Activated naive CD8-positive, alpha-beta T cell treated with anti-CD3 and anti-CD28 coated beads, Interleukin-2, amount 10 ng/mL, durations not matched to agents 7 days and 5 days (primary cell): ENCODE data around the gene PRR19. TPM values are rescaled to one million over a fixed set of nuclear protein-coding genes. Genes with fewer than 3 reads are reported as not detected.

ENCODE experiments used
- ATAC-seq: fragments of 150-1000 bp; cut with Tn5 transposase; one replicate; pipeline ENCODE4 v1.10.0; 2021; ENCODE audit warnings: low read depth, moderate library complexity
- POLR2A ChIA-PET: fragments of 350-600 bp; sonication (Branson Sonifier 250); formaldehyde crosslinking; loops from one replicate; lab custom pipeline; 2021; ENCODE audit warnings: antibody characterized with exemption; lab: Charles Lee
- DNase-seq: peaks from one replicate; pipeline ENCODE4 v3.0.0; 2021
- H3K27ac Mint-ChIP-seq: one replicate; pipeline ENCODE4 v1.8.0; 2022; ENCODE audit warnings: mild to moderate bottlenecking, mixed read lengths
- H3K27me3 Mint-ChIP-seq: one replicate; pipeline ENCODE4 v1.8.0; 2022; ENCODE audit warnings: mild to moderate bottlenecking, moderate library complexity, mixed read lengths
- H3K36me3 Mint-ChIP-seq: one replicate; pipeline ENCODE4 v1.8.0; 2021; ENCODE audit warnings: mild to moderate bottlenecking, mixed read lengths
- H3K4me1 Mint-ChIP-seq: one replicate; pipeline ENCODE4 v1.8.0; 2021; ENCODE audit warnings: mixed read lengths
- H3K4me3 Mint-ChIP-seq: one replicate; pipeline ENCODE4 v1.8.0; 2022; ENCODE audit warnings: mild to moderate bottlenecking, moderate library complexity, mixed read lengths
- H3K9me3 Mint-ChIP-seq: one replicate; pipeline ENCODE4 v1.8.0; 2021; ENCODE audit warnings: mixed read lengths
- total RNA-seq, 2 experiments: library from RNA; stranded (reverse); gene quantifications; one replicate each; pipeline ENCODE4 v1.2.3, GENCODE V29; 2021

The PRR19 gene
- total RNA-seq, 2 experiments from 2014 or later = 0.57 TPM; not detected in 1

DNA sequence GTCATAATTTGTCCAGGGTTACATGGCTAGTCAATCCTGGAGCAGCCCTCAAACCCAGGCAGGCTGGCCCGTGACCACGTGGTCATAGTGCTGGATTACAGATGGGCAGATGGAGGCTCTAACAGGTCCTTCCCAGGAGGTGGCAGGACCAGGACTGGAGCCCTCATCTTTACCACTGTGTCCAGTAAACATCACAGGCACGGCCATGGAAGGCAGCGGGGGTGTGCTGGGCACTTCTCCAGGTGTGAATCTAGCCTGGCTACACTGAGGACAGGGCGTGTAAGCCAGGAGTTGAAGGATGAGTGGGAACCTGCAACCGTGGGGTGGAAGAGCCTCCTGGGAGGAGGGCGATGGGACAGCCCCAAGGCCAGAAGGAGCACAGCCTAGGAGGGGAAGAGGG lies 26.8 kb upstream of the PRR19 start:
- ATAC-seq (no peak), DNase-seq (no peak)
- POLR2A ChIA-PET = interaction anchor here (0.6 to 0.7 kb wide), 2 partner anchors 31 to 153 kb away, joined by 3 read pairs; no protein-coding TSS in a partner anchor
- H3K27ac Mint-ChIP-seq = peak overlapping the region; percentile 77
- peak overlapping the region; percentile 27 for H3K4me3 Mint-ChIP-seq
- H3K4me1 Mint-ChIP-seq = peaks cover 50% of the 10 kb centered on the region
- H3K27me3 Mint-ChIP-seq = no peaks in the 10 kb centered on the region
- peaks cover 19% of the 10 kb centered on the region for H3K36me3 Mint-ChIP-seq
- no peaks in the 10 kb centered on the region for H3K9me3 Mint-ChIP-seq

GRCh38 chr19:42275517-42275916 lies 26.4 kb upstream of the PRR19 start:
- H3K36me3 Mint-ChIP-seq = peaks cover 17% of the 10 kb centered on the region
- H3K9me3 Mint-ChIP-seq = no peaks in the 10 kb centered on the region
- H3K4me1 Mint-ChIP-seq = peaks cover 47% of the 10 kb centered on the region
- peak overlapping the region; percentile 77 for H3K27ac Mint-ChIP-seq
- peak overlapping the region; percentile 31 for H3K4me3 Mint-ChIP-seq
- POLR2A ChIA-PET = no interaction called here
- ATAC-seq (no peak), DNase-seq (no peak)
- no peaks in the 10 kb centered on the region for H3K27me3 Mint-ChIP-seq

DNA sequence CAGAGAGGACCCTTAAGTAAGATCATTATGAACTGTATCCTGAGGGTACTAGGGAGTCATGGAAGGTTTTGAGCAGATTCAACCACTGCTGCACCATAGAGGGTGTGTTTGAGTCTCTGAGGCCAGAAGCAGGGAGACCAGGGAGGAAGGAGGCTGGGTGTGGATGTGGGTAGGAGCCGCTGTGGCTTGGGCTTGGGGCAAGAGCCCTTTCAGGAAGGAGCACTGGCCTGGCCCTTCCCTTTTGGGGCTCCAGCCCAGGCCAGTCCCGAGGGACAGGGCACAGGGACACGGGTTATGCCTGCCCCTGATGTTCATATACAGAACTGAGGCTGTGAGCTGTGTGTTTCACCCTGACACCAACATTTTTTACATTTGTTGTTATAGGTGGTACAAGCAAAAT lies 25.6 kb upstream of the PRR19 start:
- POLR2A ChIA-PET = interaction anchor here (7.1 kb wide), 1 partner anchor 32 kb away, joined by 73 read pairs; the partner anchor contains the start of gene GSK3A
- H3K4me1 Mint-ChIP-seq = peaks cover 43% of the 10 kb centered on the region

GRCh38 chr19:42276821-42277220 lies 25.1 kb upstream of the PRR19 start:
- ATAC-seq (no peak), DNase-seq (no peak)
- Mint-ChIP-seq H3K9me3 (no peaks in the 10 kb centered on the region), H3K27ac (peak overlapping the region; percentile 48), H3K4me1 (peaks cover 43% of the 10 kb centered on the region), H3K36me3 (peaks cover 17% of the 10 kb centered on the region), H3K4me3 (no peak overlapping the region), H3K27me3 (no peaks in the 10 kb centered on the region)
- POLR2A ChIA-PET = interaction anchor here (7.1 kb wide), 1 partner anchor 32 kb away, joined by 73 read pairs; the partner anchor contains the start of gene GSK3A

More for the DNA sequence above, 25.6 kb upstream of the PRR19 start:
- Mint-ChIP-seq H3K9me3 (no peaks in the 10 kb centered on the region), H3K27ac (peak overlapping the region; percentile 77), H3K4me3 (peak overlapping the region; percentile 31), H3K27me3 (no peaks in the 10 kb centered on the region), H3K36me3 (peaks cover 17% of the 10 kb centered on the region)
- no peak for ATAC-seq
- DNase-seq = no peak

DNA sequence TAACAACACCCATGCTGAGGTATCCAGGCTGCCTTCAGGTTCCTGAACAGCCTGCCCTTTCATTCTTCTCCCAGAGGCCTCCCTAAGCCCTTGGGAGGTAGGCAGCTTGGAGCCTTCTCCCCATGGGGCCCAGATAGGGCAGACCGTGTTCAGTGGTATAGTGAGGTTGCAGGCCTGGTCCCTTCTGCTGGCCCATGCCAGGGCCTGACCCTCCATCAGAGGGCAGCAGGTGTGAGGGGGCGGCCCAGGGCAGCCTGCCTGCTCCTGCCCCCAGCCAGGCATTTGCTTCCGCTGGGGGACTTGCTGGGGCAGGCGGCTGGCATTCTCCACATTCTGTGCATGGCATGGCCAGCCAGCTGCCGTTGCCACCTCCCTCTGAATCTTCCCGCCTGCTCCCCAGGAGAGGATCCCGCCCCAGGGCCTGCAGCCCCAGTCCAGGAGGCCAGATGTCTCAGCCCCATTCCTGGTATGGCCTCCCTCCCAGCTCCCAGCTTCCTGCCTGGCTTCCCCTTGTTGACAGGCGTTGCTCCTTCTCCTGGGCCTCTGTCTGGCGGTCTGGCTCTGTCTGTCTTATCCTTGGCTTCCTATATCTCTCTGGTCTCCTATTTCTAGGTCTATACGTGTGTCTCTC lies 24.0 kb upstream of the PRR19 start:
- Mint-ChIP-seq H3K27ac (peak overlapping the region; percentile 97), H3K27me3 (no peaks in the 10 kb centered on the region), H3K9me3 (no peaks in the 10 kb centered on the region), H3K4me1 (peaks cover 51% of the 10 kb centered on the region), H3K36me3 (peaks cover 17% of the 10 kb centered on the region), H3K4me3 (no peak overlapping the region)
- no peak for ATAC-seq
- POLR2A ChIA-PET = interaction anchor here (2.7 to 7.1 kb wide), 2 partner anchors 8 to 33 kb away, joined by 26 to 73 read pairs; partner anchors contain the start of genes CIC and GSK3A
- DNase-seq = no peak

DNA sequence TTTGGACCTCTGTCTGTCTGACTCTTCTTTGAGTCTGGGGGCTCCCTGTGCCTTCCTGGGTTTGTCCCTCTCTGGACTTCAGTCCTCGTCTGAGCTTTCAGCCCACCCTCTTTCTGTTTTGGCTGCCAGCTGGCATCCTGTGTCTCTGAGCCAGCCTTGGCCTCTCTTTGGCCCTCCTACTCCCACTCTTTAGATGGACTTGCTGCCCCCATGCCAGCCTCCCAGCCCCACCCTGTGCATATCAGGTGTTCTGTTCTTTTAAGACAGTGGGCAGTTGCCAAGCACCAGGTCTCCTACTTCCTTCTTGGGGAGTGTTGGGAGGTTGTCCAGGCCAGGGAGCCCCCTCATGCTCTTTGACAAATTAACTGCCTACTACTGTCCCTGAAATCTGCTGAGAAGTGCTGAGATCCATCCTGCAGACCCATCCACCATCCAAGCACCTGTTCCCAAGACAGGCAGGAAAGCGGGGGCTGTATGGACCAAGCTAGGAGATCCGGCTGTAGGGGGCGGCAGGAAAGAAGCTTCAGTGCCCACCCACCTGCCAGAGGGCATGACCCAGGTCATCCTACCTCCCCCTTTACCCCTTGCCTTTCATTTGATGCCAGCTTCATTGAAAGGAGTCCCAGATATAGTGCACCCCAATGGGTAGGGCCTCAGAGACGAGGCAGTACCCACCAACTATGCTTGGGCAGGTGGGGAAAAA lies 23.3 kb upstream of the PRR19 start:
- POLR2A ChIA-PET = interaction anchor here (0.7 to 7.1 kb wide), 6 partner anchors 9 to 146 kb away, joined by 3 to 73 read pairs (median 8); partner anchors contain the start of genes CIC and GSK3A
- Mint-ChIP-seq H3K36me3 (peaks cover 17% of the 10 kb centered on the region), H3K9me3 (no peaks in the 10 kb centered on the region), H3K4me1 (peaks cover 51% of the 10 kb centered on the region), H3K27ac (peak overlapping the region; percentile 97), H3K4me3 (peak overlapping the region; percentile 12), H3K27me3 (no peaks in the 10 kb centered on the region)
- ATAC-seq = no peak
- no peak for DNase-seq

- DNase-seq (no peak), ATAC-seq (no peak)
- Mint-ChIP-seq H3K36me3 (peaks cover 17% of the 10 kb centered on the region), H3K27ac (peak overlapping the region; percentile 97), H3K4me3 (peak overlapping the region; percentile 97), H3K27me3 (no peaks in the 10 kb centered on the region), H3K9me3 (no peaks in the 10 kb centered on the region), H3K4me1 (peaks cover 51% of the 10 kb centered on the region)
- POLR2A ChIA-PET = interaction anchor here (0.6 to 7.1 kb wide), 12 partner anchors 9 to 147 kb away, joined by 3 to 73 read pairs (median 4); partner anchors contain the start of genes CIC, GSK3A and ZNF526
These were observed 22.6 kb upstream of the PRR19 start for GRCh38 chr19:42279155-42279901.

DNA sequence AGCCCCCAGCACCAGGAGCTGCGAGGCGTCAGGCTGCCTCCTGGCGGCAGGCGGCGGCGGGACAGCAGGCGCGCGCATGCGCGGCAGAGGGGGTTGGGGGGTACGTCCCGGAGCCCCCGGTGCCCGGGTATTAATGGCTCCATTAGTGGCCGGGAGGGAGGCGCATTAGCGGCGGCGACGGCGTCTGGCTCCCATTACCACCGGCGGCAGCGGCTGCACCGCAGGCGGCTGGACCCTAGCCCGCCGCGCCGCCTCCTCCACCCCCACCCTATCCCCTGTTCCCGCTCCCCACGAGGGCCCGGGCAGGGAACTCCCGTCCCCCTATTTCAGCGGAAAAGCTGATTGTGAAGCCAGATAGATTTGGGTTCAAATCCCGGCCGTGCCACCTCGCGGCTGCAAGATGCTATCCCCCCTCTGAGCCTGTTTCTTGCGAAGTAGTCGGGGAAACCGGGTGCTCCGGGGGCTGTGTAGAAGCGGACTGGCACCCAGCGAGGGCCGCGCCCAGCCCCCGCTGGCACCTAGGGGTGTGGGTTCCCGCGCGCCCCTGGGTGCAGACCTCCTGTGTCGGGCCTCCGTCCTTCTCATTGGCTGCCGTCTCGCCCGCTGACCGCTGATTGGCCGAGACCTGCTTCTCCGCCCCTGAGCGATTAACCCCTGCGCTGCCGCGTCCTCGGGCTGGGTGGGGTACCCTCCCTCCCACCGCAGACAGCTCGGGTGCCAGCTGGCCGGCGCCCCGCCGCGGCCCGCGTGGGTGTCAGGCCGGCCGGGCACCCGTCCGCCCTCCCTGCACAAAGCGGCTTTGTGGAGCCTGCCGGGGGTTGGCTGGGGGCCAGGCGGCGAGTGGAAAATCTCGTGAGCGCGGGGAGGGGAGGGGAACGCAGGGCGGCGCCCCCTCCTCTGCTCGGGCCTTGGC lies 21.8 kb upstream of the PRR19 start:
- peak; percentile 91 for DNase-seq
- Mint-ChIP-seq H3K9me3 (no peaks in the 10 kb centered on the region), H3K4me1 (peaks cover 49% of the 10 kb centered on the region), H3K4me3 (peak overlapping the region; percentile 97), H3K36me3 (peaks cover 8% of the 10 kb centered on the region), H3K27ac (peak overlapping the region; percentile 97), H3K27me3 (no peaks in the 10 kb centered on the region)
- ATAC-seq = peak; percentile 50
- POLR2A ChIA-PET = interaction anchor here (0.6 to 7.1 kb wide), 13 partner anchors 10 to 147 kb away, joined by 3 to 73 read pairs (median 3); partner anchors contain the start of genes CIC, GSK3A and ZNF526

DNA sequence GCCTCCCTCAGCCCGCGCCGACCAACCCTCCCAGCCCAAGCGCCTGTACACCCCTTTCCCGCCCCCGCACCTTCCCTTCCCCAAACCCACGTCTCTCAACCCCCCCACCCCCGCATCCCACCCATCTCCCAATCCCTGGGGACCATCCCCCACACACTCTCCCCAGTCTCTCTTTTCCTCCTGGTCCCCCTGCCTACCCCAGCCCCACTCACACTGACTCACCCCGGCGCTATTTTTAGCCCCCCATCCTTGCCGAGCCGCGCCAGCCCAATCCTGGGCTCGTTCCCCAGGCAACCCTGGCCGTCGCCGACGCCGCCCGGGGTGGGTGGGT lies 21.2 kb upstream of the PRR19 start:
- H3K36me3 Mint-ChIP-seq = peaks cover 6% of the 10 kb centered on the region
- H3K4me1 Mint-ChIP-seq = peaks cover 51% of the 10 kb centered on the region
- H3K27ac Mint-ChIP-seq = no peak overlapping the region
- no peaks in the 10 kb centered on the region for H3K27me3 Mint-ChIP-seq
- no peaks in the 10 kb centered on the region for H3K9me3 Mint-ChIP-seq
- POLR2A ChIA-PET = interaction anchor here (0.6 to 7.1 kb wide), 5 partner anchors 13 to 147 kb away, joined by 3 to 73 read pairs (median 4); partner anchors contain the start of gene GSK3A
- ATAC-seq (no peak), DNase-seq (no peak)
- no peak overlapping the region for H3K4me3 Mint-ChIP-seq

DNA sequence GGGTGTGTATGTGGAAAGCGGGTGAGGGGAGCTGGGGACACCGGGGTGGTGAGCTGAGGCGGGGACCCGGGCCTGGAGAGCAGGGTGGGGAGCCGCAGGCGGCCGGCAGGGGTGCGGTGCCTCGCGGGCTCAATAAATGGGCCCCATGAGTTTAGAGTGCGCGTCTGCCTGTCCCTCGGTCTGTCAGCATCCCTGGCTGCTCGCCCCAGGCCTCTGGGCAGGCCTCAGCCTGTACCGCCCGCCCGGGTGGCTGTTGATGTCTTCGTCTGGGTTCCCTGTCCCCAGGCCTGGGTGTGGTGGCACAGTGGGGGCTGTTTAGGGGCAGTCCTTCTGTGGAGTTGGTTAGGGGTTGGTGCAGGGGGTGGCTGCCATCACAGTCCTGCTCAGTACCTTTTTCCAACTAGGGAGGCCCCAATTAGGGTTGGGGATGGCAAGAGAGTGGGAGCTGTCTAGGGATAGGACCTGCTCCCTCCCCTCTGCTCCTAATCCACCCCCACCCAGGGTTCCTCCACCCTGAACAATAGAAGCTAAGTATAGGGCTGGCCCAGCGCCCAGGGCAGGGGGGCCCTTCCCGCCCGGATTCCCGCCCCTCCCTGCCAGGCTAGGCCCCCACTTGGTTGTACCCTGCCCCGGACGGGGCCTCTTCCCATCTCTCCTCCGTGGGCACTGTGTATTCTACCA lies 20.6 kb upstream of the PRR19 start:
- ATAC-seq (no peak), DNase-seq (peak; percentile 62)
- peaks cover 6% of the 10 kb centered on the region for H3K36me3 Mint-ChIP-seq
- H3K27me3 Mint-ChIP-seq = no peaks in the 10 kb centered on the region
- peaks cover 51% of the 10 kb centered on the region for H3K4me1 Mint-ChIP-seq
- POLR2A ChIA-PET = interaction anchor here (0.6 to 7.1 kb wide), 4 partner anchors 11 to 322 kb away, joined by 3 to 73 read pairs (median 9); partner anchors contain the start of genes GSK3A and RABAC1
- no peaks in the 10 kb centered on the region for H3K9me3 Mint-ChIP-seq
- no peak overlapping the region for H3K27ac Mint-ChIP-seq
- H3K4me3 Mint-ChIP-seq = no peak overlapping the region

DNA sequence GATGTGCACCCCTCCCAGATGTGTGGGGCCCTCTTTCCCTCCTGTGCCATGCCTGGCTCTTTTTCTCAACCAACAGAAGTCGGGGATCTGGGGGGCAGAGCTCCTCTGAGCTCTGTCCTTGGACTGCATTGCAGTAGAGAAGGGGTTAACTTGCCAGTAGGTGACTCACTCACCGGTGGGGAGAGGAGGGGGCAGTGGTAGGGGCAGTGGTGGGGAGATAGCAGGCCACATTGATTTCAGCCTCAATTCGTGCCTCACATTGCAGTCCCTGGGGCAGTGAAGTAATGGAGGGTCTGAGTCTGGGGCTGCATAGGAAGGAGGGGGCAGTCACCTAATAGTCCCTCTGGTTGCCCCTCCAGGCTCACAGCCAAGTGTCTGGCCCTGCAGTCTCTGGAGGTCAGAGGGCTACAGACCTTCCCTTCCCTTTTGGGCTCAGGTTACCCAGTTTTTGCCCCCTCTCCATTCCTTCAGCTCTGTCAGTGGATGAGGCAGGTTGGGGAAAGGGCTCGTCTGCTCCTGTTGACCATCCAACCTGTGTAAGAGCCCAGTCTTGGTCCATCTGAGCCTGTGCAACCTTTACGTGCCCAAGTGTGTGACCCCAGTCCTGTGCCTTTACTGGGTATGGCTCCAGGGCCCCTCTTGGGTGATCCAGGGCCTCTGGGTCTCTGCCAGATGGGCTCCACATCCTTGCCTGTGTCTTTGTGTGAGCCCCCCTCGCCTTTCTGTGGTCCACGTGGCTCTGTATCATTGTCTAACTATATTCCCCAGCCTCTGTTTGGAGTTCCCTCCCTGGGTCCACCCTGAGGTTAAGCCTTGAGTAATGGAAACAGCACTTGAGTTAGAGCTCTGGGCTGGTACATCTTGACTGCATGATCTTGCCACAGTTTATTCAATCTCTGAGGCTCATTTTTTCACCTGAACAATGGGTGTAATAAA lies 19.8 kb upstream of the PRR19 start:
- peaks cover 45% of the 10 kb centered on the region for H3K4me1 Mint-ChIP-seq
- no peaks in the 10 kb centered on the region for H3K9me3 Mint-ChIP-seq
- POLR2A ChIA-PET = interaction anchor here (0.6 to 7.1 kb wide), 8 partner anchors 12 to 323 kb away, joined by 3 to 73 read pairs (median 6); partner anchors contain the start of genes GSK3A and RABAC1
- H3K27ac Mint-ChIP-seq = no peak overlapping the region
- no peak for ATAC-seq
- H3K4me3 Mint-ChIP-seq = no peak overlapping the region
- no peaks in the 10 kb centered on the region for H3K27me3 Mint-ChIP-seq
- H3K36me3 Mint-ChIP-seq = peaks cover 5% of the 10 kb centered on the region
- DNase-seq = no peak
